ENCODE measurements around the gene CCDC7.
"Not testable (repeated sequence)": the region's sequence is repeated elsewhere in the genome, so short reads cannot be mapped to it uniquely, and the experiment has no call there.

- TF ChIP-seq, protein P1, sequence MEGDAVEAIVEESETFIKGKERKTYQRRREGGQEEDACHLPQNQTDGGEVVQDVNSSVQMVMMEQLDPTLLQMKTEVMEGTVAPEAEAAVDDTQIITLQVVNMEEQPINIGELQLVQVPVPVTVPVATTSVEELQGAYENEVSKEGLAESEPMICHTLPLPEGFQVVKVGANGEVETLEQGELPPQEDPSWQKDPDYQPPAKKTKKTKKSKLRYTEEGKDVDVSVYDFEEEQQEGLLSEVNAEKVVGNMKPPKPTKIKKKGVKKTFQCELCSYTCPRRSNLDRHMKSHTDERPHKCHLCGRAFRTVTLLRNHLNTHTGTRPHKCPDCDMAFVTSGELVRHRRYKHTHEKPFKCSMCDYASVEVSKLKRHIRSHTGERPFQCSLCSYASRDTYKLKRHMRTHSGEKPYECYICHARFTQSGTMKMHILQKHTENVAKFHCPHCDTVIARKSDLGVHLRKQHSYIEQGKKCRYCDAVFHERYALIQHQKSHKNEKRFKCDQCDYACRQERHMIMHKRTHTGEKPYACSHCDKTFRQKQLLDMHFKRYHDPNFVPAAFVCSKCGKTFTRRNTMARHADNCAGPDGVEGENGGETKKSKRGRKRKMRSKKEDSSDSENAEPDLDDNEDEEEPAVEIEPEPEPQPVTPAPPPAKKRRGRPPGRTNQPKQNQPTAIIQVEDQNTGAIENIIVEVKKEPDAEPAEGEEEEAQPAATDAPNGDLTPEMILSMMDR (IDR thresholded peaks at IDR 0.05) = not testable (repeated sequence)
- TF ChIP-seq POLR2A (IDR thresholded peaks at IDR 0.05) = not testable (repeated sequence)
Observed at GRCh38 chr10:32895200-32895968, 449.4 kb downstream of the CCDC7 start.
